Endothelial cell of umbilical vein (primary cell): Measurements from ENCODE around the gene C17orf50. TPM values are rescaled to one million over a fixed set of nuclear protein-coding genes. Genes with fewer than 3 reads are reported as not detected.

Source experiments
- BruUV-seq: library from RNA; stranded (reverse); fragments of 400-500 nt; replicated peaks from 2 replicates; lab custom pipeline; 2021; lab: Mats Ljungman, UMichigan
- CTCF ChIA-PET: fragments of 300-600, 350-600 bp; sonication (Branson Sonifier 250); formaldehyde crosslinking; loops from one replicate; lab custom pipeline; 2021; ENCODE audit warnings: antibody characterized with exemption, inconsistent platforms; lab: Charles Lee
- POLR2A ChIA-PET: fragments of 300-600, 350-600 bp; sonication (Branson Sonifier 250); formaldehyde crosslinking; loops from one replicate; lab custom pipeline; 2021; ENCODE audit warnings: antibody characterized with exemption, inconsistent platforms; lab: Charles Lee
- DNase-seq: peaks from one replicate; pipeline ENCODE4 v3.0.0-alpha.2; 2011; ENCODE audit warnings: low read depth, low spot score
- FAIRE-seq: peaks from 2 replicates; lab custom pipeline; 2011; peaks lifted over from hg19 to GRCh38; lab: Jason Lieb, UNC
- H2AFZ ChIP-seq: 2 replicates; pipeline ENCODE4 v1.6.0; 2012; ENCODE audit warnings: low read depth, low read length, control low read depth, inconsistent platforms
- H3K27ac ChIP-seq: 2 replicates; pipeline ENCODE4 v1.5.1; 2011; ENCODE audit warnings: low read depth, mild to moderate bottlenecking, control low read depth, low read length, moderate library complexity; ENCODE audit not compliant: insufficient read depth
- H3K27me3 ChIP-seq, 2 experiments: 2 replicates each; pipeline versions ENCODE4 v1.6.0 to v1.6.1; 2011; ENCODE audit warnings: low read length in 2 of 2, mixed read lengths in 1 of 2; ENCODE audit not compliant: control insufficient read depth in 2 of 2, insufficient read depth in 2 of 2
- H3K36me3 ChIP-seq, 2 experiments: 2 replicates in 1 of 2; 3 replicates in 1 of 2; pipeline ENCODE4 v1.5.1; 2011; ENCODE audit warnings: low read length in 2 of 2, mild to moderate bottlenecking in 1 of 2, moderate library complexity in 1 of 2; ENCODE audit not compliant: control insufficient read depth in 2 of 2, insufficient read depth in 2 of 2; ENCODE audit errors: extremely low read depth in 1 of 2
- H3K4me1 ChIP-seq: 3 replicates; pipeline ENCODE4 v1.5.1; 2011; ENCODE audit warnings: mild to moderate bottlenecking, low read length; ENCODE audit not compliant: control insufficient read depth, insufficient read depth; ENCODE audit errors: extremely low read depth
- H3K4me2 ChIP-seq: 2 replicates; pipeline ENCODE4 v1.6.1; 2011; ENCODE audit warnings: low read length, control low read depth, mixed read lengths; ENCODE audit not compliant: insufficient read depth
- H3K4me3 ChIP-seq, 3 experiments: fragments of 200-600 bp in 1 of 3; sonication (generic), shearing (Covaris generic) in 1 of 3; replicated peaks in 1 of 3; 2 replicates each; pipeline ENCODE4 v1.5.1; 2011 to 2016; ENCODE audit warnings: control low read depth in 3 of 3, low read length in 3 of 3, mild to moderate bottlenecking in 2 of 3, inconsistent platforms in 1 of 3, low read depth in 1 of 3, moderate library complexity in 1 of 3; ENCODE audit not compliant: insufficient read depth in 1 of 3
- H3K79me2 ChIP-seq: 2 replicates; pipeline ENCODE4 v1.6.0; 2012; ENCODE audit warnings: low read length, inconsistent platforms; ENCODE audit not compliant: control insufficient read depth, insufficient read depth
- H3K9ac ChIP-seq: replicated peaks from 2 replicates; pipeline ENCODE3; 2011; ENCODE audit warnings: low read length, control low read depth; ENCODE audit not compliant: insufficient read depth; ENCODE audit errors: extremely low read depth
- H3K9me1 ChIP-seq: replicated peaks from 3 replicates; pipeline ENCODE4 v1.6.0; 2011; ENCODE audit warnings: mild to moderate bottlenecking, low read length; ENCODE audit not compliant: control insufficient read depth, insufficient read depth; ENCODE audit errors: extremely low read depth
- H3K9me3 ChIP-seq: replicated peaks from 2 replicates; pipeline ENCODE4 v1.5.1; 2012; ENCODE audit warnings: low read length, inconsistent platforms; ENCODE audit not compliant: control insufficient read depth, insufficient read depth
- H4K20me1 ChIP-seq: replicated peaks from 2 replicates; pipeline ENCODE3; 2011; ENCODE audit warnings: mild to moderate bottlenecking, low read length; ENCODE audit not compliant: control insufficient read depth, insufficient read depth; ENCODE audit errors: extremely low read depth
- EZH2 ChIP-seq: IDR thresholded peaks from 2 replicates; pipeline ENCODE4 v1.6.1; 2012; ENCODE audit warnings: borderline replicate concordance, low read depth, mild to moderate bottlenecking, moderate library complexity, low read length, inconsistent platforms; ENCODE audit not compliant: severe bottlenecking
- FOS ChIP-seq: IDR thresholded peaks from 2 replicates; pipeline ENCODE4 v1.6.1; 2011; ENCODE audit warnings: mild to moderate bottlenecking, low read length, moderate library complexity, borderline replicate concordance; ENCODE audit not compliant: insufficient read depth
- GATA2 ChIP-seq: IDR thresholded peaks from 2 replicates; pipeline ENCODE4 v1.7.0; 2011; ENCODE audit warnings: low read depth, mild to moderate bottlenecking, moderate library complexity, mixed read lengths, low read length; ENCODE audit not compliant: insufficient read length, insufficient read depth
- JUN ChIP-seq: IDR thresholded peaks from 2 replicates; pipeline ENCODE4 v1.6.1; 2011; ENCODE audit warnings: borderline replicate concordance, low read depth; ENCODE audit not compliant: insufficient read length, insufficient read depth
- MYC ChIP-seq: IDR thresholded peaks from one replicate; pipeline ENCODE4 v1.6.1; 2011; ENCODE audit warnings: mild to moderate bottlenecking, low read depth, low read length
- POLR2A ChIP-seq: IDR thresholded peaks from 2 replicates; pipeline ENCODE4 v1.6.1; 2012; ENCODE audit warnings: low read depth, mild to moderate bottlenecking, control low read depth, low read length
- POLR2AphosphoS5 ChIP-seq: IDR thresholded peaks from 2 replicates; pipeline ENCODE4 v1.6.1; 2012; ENCODE audit warnings: low read depth, mild to moderate bottlenecking, control low read depth, low read length, moderate library complexity; ENCODE audit not compliant: insufficient read depth
- dilution Hi-C: fragments of 300-500 bp; cut with MboI; formaldehyde crosslinking; loops from one replicate; pipeline ENCODE4 v1.15.0; 2019; ENCODE audit warnings: low sequenced_read_pairs; ENCODE audit not compliant: extremely low pct_ligation_motif_present
- intact Hi-C: fragments of 100-400 bp; cut with micrococcal nuclease; formaldehyde crosslinking; loops from one replicate; pipeline ENCODE4 v1.10.0; 2022
- polyA plus RNA-seq, 4 experiments: library from polyadenylated mRNA; depleted of rRNA in 3 of 4; stranded (reverse) in 3 of 4; unstranded in 1 of 4; fragments of >200 nt; gene quantifications; 2 replicates each; pipeline versions ENCODE4 v1.2.1 to v1.2.3, GENCODE V29; 2011 to 2012; ENCODE audit warnings: missing spikeins in 1 of 4
- total RNA-seq: library from RNA; stranded (reverse); gene quantifications from 2 replicates; pipeline ENCODE4 v1.2.3, GENCODE V29; 2021
- TF ChIP-seq, protein P1 (sequence below), 2 donors: IDR thresholded peaks; 1 replicate in 1 of 2; 2 replicates in 1 of 2; pipeline ENCODE4 v1.5.1; 2011; ENCODE audit warnings: low read length in 2 of 2, mild to moderate bottlenecking in 2 of 2, moderate library complexity in 2 of 2, control low read depth in 1 of 2, inconsistent platforms in 1 of 2, low read depth in 1 of 2; ENCODE audit not compliant: insufficient read depth in 1 of 2; ENCODE audit errors: extremely low read depth in 1 of 2
- TF ChIP-seq, protein P2 (sequence below): IDR thresholded peaks from 2 replicates; pipeline ENCODE4 v1.6.1; 2011; ENCODE audit not compliant: insufficient read depth, insufficient read length

Gene C17orf50
- total and polyA plus RNA-seq, 2 donors (not counting 3 experiments of a cell fraction or from before 2014, with no cell fraction given) = 0.15 TPM; not detected in 1

DNA sequence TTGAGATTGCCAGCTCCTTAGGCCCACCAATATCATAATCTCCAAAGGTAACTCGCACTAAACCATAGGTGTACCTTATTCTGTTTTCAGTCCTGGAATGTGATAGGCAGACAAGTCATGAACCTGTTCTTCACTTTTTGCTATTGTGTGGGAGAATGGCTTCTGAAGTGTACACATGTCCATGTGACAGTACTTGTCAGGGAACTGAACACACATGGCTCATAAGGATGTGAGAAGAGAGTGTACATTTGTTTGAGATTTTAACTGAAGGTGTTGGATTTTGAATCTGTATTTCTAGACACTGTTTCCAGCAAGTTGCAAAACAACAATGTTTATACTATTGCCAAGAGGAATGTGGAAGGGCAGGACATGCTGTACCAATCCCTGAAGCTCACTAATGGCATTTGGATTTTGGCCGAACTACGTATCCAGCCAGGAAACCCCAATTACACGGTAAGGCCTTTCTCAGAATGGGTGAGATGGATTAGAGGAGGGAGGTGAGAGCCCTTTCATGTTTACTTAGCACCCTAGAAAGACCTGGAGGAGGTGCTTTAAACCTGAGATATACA is 43.7 kb upstream of the C17orf50 start:
- intact Hi-C loops = no loop called here
- Histone ChIP-seq H3K36me3 (peaks cover 8 to 10% of the 10 kb centered on the region in 2 experiments), H3K9me1 (no peaks in the 10 kb centered on the region), H3K79me2 (no peaks in the 10 kb centered on the region), H4K20me1 (peaks cover 2% of the 10 kb centered on the region), H3K27me3 (no peaks in the 10 kb centered on the region), H3K4me2 (no peak overlapping the region), H3K4me3 (no peak overlapping the region), H2AFZ (no peak overlapping the region), H3K9me3 (no peaks in the 10 kb centered on the region), H3K4me1 (peaks cover 15% of the 10 kb centered on the region), H3K27ac (no peak overlapping the region), H3K9ac (no peak overlapping the region)
- BruUV-seq = no TSS peak
- ChIA-PET POLR2A (no interaction called here), CTCF (interaction anchor here (1.1 to 1.6 kb wide), 2 partner anchors 11 to 30 kb away, joined by 3 to 7 read pairs; no protein-coding TSS in a partner anchor)
- TF ChIP-seq POLR2A (no peak), POLR2AphosphoS5 (no peak), MYC (no peak), JUN (no peak), FOS (no peak), EZH2 (no peak), GATA2 (no peak)
- TF ChIP-seq, protein P1, sequence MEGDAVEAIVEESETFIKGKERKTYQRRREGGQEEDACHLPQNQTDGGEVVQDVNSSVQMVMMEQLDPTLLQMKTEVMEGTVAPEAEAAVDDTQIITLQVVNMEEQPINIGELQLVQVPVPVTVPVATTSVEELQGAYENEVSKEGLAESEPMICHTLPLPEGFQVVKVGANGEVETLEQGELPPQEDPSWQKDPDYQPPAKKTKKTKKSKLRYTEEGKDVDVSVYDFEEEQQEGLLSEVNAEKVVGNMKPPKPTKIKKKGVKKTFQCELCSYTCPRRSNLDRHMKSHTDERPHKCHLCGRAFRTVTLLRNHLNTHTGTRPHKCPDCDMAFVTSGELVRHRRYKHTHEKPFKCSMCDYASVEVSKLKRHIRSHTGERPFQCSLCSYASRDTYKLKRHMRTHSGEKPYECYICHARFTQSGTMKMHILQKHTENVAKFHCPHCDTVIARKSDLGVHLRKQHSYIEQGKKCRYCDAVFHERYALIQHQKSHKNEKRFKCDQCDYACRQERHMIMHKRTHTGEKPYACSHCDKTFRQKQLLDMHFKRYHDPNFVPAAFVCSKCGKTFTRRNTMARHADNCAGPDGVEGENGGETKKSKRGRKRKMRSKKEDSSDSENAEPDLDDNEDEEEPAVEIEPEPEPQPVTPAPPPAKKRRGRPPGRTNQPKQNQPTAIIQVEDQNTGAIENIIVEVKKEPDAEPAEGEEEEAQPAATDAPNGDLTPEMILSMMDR (IDR thresholded peaks at IDR 0.05; ENCODE audit: extremely low read depth in 1 of 2, insufficient read depth in 1 of 2, low read depth in 1 of 2, low read length in 2 of 2) = no peak
- TF ChIP-seq, protein P2, sequence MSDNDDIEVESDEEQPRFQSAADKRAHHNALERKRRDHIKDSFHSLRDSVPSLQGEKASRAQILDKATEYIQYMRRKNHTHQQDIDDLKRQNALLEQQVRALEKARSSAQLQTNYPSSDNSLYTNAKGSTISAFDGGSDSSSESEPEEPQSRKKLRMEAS = no peak
- no peak for FAIRE-seq
- dilution Hi-C loops = no loop called here
- no peak for DNase-seq
